NOMO-1 treated with DMSO at 0.1 percent for 48 hours (cell line): ENCODE data around the gene RBM6.
A peak's percentile ranks its signal among the peaks of the same experiment; 100 is the strongest.
"Not testable (repeated sequence)": the region's sequence is repeated elsewhere in the genome, so short reads cannot be mapped to it uniquely, and the experiment has no call there.

Source experiments
- DNase-seq: peaks from one replicate; lab custom pipeline; 2025; ENCODE audit not compliant: unreplicated experiment; lab: John Stamatoyannopoulos, UW

The RBM6 gene

GRCh38 chr3:49916686-49917085 is 23.3 kb upstream of the RBM6 start:
- DNase-seq = no peak

DNA sequence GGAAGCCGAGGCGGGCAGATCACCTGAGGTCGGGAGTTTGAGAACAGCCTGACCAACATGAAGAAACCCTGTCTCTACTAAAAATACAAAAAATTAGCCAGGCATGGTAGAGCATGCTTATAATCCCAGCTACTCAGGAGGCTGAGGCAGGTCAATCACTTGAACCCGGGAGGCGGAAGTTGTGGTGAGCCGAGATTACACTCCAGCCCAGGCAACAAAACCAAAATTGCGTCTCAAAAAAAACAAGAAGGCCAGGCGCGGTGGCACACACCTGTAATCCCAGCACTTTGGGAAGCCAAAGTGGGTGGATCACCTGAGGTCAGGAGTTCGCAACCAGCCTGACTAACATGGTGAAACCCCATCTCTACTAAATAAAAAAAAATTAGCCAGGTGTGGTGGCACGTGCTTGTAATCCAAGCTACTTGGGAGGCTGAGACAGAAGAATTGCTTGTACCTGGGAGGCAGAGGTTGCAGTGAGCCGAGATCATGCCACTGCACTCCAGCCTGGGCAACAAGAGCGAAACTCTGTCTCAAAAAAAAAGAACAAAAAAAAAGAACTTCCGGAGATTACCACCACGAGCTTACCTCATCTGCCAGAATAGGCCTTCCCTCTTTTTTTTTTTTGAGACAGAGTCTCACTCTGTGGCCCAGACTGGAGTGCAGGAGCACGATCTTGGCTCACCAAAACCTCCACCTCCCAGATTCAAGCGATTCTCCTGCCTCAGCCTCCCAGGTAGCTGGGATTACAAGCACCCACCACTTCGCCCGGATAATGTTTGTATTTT is 22.0 kb upstream of the RBM6 start:
- peak; percentile 73 for DNase-seq

DNA sequence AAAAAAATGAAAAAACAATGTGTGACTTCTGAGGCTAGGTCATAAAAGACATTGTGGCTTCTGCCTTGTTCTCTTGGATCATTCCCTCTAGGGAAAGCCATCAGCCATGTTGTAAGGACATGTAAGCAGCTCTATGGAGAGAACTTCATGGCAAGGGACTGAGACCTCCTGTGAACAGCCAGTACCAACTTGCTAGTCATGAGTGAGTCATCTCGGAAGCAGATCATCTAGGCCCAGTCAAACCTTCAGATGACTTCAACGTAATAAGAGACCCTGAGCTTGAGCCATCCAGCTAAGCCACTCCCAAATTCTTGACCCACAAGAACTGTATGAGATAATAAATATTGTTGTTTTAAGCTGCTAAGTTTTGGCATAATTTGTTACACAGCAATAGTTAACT is 15.3 kb upstream of the RBM6 start:
- DNase-seq = no peak

DNA sequence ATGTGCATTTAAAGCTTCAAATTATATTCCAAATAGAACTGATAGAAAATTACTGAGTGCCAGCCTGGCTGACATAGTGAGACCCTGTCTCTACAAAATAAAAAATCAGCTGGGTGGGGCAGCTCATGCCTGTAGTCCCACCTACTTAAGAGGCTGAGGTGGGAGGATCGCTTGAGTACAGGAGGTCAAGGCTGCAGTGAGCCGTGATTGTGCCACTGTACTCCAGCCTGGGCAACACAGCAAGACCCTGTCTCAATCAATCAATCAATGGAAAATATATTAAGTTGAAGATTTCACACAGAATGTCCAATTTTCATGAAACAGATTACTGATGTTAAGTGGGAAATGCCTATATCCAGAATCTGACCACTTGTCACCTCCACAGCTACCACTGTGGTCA is 14.5 kb upstream of the RBM6 start:
- no peak for DNase-seq

GRCh38 chr3:49926117-49926728 is 13.7 kb upstream of the RBM6 start:
- no peak for DNase-seq

DNA sequence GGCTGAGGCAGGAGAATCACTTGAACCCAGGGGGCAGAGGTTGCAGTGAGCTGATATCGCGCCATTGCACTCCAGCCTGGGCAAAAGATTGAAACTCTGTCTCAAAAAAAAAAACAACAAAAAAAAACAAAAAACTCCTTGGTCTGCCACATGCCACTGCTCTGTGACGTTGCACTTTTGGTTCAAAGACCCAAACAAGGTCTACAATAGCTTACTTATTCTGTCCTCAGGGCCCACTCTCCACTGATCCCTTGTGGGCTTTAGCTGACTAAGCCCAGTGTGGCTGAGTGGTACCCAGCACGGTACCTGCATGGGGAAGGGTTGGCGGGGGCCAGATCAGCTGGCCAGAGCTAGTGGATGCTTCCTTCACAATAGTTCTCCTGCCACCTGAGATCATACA is 12.2 kb upstream of the RBM6 start:
- DNase-seq = no peak

- DNase-seq = no peak
Measured at GRCh38 chr3:49928481-49929017, 11.4 kb upstream of the RBM6 start.

DNA sequence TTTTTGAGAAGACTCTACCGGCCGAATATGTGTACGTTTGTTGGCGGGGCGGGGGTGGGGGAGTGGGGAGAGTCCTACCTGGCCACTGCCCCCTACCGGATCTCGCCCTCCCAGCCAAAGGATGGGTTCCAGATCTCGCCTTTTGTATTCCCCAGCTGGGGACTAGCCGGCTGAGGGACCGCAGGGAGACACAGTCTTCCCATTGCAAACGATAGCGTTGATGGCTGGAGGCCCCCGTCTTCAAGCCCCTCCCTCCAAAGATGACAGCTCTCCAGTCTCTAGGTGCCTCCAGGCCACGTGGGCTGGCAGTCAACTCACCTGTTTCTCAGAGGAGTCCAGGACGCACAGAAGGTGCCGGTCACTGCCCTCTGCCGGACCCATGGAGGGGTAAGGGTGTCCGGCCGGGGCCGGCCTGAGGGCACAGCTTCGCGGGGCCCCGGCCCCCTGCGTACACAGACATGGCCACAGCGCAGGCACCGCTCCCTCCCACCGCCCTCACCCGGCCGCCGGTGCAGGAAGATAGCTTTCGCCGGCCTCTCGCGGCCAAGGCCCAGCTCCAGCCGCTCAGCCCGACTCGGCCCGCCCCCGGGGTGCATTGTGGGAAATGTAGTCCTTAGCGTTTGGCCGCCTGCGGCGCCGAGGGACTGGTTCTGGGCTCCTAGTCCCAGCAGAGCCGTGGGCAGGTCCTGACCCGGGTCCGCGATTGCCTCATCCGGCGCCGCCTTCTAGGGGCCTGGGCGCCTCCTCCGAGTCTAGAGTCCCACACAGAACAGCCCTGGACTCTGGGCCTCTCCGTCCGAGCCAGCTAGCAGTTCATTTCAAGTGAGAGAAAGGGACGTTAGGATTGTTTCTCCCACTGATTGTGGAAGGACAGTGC is 10.4 kb upstream of the RBM6 start, which contains the start of gene MON1A:
Gene MON1A (minus strand): TSS at position 521 of the 877 bp plus-strand sequence. CDS start 16,465 bp downstream, outside the sequence.
- peak; percentile 81 for DNase-seq

DNA sequence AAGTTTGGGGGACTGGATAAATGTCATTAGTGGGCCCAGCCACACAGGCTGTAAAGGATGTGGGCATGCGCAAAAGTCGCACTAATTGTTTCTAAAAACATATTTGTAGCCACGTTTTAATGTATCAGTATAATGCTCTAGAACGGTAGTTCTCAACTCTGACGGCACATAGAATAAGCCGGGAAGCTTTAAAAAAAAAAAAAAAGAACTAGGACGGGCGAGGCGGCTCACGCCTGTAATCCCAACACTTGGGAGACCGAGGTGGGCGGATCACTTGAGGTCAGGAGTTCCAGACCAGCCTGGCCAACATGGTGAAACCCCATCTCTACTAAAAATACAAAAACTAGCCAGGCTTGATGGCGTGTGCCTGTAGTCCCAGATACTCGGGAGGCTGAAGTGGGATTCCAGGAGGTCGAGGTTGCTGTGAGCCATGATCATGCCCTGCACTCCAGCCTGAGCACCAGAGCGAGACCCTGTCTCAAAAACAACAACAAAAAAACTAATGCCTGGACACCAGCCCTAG is 9.7 kb upstream of the RBM6 start:
- no peak for DNase-seq

DNA sequence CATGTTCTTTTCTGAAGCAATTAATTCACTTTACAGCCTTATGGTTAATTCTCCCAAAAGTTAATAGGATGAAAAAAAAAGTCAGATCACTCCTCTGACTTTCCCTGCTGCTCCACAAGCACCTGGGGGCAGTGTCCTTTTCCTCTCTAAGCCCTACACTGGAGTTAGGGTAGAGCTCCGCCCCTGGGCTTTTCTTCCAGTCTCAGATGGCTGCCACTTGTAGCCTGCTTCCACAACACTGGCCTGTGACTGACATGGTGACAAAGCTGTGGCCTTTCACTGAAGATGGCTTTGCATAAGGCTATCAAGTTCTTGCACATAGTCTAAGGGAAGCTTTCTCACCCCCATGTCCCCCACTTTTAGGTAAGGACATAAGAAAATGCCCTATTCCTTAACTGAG is 9.0 kb upstream of the RBM6 start:
- no peak for DNase-seq

DNA sequence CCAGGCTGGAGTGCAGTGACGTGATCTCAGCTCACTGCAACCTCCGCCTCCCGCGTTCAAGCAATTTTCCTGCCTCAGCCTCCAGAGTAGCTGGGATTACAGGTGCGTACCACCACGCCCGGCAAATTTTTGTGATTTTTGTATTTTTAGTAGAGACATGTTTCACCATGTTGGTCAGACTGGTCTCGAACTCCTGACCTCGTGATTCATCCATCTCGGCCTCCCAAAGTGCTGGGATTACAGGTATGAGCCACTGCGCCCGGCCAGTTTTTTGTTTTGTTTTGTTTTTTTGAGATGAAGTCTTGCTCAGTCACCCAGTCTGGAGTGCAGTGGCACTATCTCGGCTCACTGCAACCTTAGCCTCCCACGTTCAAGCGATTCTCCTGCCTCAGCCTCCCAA is 7.7 kb upstream of the RBM6 start:
- DNase-seq = not testable (repeated sequence)

DNA sequence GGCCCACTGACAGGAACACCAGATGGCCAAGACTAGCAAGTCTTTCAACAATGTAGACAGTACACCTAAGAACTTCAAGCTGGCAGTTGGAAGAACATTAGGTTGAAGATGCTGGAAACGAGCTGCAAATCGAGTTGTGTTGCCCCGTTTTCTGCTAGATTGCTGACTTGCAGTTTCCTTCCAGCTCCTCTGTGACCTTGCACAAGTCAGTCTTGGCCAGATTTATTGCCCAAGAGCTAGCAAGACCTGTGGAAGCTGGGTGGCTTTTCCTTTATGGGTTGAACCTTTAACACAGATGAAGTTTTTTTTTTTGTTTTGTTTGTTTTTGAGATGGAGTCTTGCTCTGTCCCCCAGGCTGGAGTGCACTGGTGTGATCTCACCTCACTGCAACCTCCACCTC is 2.9 kb upstream of the RBM6 start:
- DNase-seq = peak; percentile 42

GRCh38 chr3:49940667-49941249 is 808 bp downstream of the RBM6 start:
- no peak for DNase-seq

DNA sequence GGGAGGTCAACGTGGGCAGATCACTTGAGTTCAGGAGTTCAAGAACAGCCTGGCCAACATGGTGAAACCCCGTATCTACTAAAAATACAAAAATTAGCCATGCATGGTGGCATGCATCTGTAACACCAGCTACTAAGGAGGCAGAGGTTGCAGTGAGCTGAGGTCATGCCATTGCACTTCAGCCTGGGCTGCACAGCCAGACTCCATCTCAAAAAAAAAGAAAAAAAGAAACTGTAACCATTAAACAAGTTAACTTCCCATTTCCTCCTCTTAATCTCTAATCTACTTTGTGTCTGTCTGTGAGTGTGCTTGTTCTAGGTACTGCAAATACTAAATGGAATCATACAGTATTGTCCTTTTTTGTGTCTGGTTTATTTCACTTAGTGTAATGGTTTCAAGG is 2.7 kb downstream of the RBM6 start:
- peak; percentile 7 for DNase-seq

DNA sequence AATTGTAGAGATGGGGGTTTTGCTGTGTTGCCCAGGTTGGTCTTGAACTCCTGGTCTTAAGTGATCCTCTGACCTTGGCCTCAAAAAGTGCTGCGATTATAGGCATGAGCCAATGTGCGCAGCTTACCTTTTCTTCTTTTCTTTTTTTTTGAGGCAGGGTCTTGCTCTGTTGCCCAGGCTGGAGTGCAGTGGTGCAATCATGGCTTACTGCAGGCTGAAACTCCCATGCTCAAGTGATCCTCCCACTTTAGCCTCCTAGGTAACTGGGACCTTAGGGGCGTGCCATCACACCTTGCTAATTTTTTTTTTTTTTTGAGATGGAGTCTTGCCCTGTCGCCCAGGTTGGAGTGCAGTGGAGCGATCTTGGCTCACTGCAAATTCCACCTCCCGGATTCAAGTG is 13.0 kb downstream of the RBM6 start:
- no peak for DNase-seq

- no peak for DNase-seq
Measured at GRCh38 chr3:49955636-49956035, 15.7 kb downstream of the RBM6 start.

DNA sequence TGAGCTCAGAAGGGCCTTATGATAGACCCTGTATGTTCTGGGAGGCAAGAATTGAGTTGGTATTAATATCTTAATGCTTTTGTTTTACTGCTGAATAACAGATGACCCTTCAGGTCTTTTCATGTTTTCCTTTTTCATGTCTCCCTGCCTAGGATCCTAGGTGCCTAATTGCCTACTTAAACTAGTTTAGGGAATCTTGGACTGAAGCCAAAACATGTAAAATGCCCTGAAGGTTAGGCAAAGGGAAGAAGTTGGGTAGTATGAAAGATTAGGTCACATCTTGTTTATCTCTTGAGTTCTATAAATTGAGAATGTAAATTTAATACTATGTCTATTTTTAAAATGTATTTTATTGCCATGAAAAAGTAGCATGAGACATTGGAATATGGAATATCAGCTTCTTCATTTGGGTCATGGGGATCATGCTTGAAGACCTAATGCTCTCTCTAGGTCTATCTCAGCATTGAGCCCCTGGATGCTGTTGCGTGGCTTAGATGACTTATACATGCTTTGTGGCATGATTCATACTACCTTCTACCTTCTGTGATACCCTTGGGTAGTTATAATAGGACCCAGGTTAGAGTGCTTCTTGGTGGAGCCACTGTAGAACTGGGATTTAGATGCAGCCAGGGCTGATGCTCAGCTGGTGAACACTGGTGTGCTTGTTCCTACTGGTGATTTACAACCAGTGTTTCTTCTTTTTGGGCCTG is 26.4 kb downstream of the RBM6 start:
- no peak for DNase-seq

- DNase-seq = no peak
Measured at GRCh38 chr3:49967291-49967690, 27.3 kb downstream of the RBM6 start.

DNA sequence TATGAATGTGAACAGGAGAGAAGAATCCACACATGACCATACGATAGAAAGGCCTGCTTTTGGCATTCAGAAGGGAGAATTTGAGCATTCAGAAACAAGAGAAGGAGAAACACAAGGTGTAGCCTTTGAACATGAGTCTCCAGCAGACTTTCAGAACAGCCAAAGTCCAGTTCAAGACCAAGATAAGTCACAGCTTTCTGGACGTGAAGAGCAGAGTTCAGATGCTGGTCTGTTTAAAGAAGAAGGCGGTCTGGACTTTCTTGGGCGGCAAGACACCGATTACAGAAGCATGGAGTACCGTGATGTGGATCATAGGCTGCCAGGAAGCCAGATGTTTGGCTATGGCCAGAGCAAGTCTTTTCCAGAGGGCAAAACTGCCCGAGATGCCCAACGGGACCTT is 28.4 kb downstream of the RBM6 start:
- DNase-seq = no peak

GRCh38 chr3:49972656-49973055 is 32.7 kb downstream of the RBM6 start:
- DNase-seq = no peak
